GM12875 (cell line): ENCODE measurements around the gene DDX50.

Experiments
- H3K4me3 ChIP-seq: one replicate; pipeline ENCODE4 v1.5.1; 2011; ENCODE audit warnings: low read depth, low read length, control low read depth
- TF ChIP-seq, protein P1 (sequence below): IDR thresholded peaks from 2 replicates; pipeline ENCODE4 v1.5.1; 2011; ENCODE audit warnings: low read depth, mild to moderate bottlenecking, control low read depth, inconsistent platforms, low read length, moderate library complexity, borderline replicate concordance; ENCODE audit not compliant: insufficient read depth

DDX50 gene

DNA sequence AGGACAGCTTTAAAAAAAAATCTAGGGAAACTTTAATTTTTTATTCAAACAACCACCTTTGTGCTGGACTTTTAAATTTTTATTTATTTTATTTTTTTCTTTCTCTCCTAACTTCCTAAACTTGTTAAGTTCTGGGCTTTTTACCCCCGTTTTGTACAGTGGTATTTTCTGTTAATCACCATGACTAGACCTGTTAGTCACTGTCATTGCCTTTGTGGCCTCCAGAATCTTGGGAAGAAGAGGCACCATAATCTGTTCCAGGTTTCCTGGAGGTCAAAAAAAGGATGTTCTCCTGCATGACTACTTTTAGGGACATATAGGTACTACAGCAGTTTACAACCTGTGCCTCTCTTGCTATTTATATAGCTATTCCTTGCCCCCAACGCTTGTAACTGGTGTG, 31.1 kb upstream of the DDX50 start:
- TF ChIP-seq, protein P1, sequence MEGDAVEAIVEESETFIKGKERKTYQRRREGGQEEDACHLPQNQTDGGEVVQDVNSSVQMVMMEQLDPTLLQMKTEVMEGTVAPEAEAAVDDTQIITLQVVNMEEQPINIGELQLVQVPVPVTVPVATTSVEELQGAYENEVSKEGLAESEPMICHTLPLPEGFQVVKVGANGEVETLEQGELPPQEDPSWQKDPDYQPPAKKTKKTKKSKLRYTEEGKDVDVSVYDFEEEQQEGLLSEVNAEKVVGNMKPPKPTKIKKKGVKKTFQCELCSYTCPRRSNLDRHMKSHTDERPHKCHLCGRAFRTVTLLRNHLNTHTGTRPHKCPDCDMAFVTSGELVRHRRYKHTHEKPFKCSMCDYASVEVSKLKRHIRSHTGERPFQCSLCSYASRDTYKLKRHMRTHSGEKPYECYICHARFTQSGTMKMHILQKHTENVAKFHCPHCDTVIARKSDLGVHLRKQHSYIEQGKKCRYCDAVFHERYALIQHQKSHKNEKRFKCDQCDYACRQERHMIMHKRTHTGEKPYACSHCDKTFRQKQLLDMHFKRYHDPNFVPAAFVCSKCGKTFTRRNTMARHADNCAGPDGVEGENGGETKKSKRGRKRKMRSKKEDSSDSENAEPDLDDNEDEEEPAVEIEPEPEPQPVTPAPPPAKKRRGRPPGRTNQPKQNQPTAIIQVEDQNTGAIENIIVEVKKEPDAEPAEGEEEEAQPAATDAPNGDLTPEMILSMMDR, result no peak
- H3K4me3 ChIP-seq, result no peak overlapping the region

DNA sequence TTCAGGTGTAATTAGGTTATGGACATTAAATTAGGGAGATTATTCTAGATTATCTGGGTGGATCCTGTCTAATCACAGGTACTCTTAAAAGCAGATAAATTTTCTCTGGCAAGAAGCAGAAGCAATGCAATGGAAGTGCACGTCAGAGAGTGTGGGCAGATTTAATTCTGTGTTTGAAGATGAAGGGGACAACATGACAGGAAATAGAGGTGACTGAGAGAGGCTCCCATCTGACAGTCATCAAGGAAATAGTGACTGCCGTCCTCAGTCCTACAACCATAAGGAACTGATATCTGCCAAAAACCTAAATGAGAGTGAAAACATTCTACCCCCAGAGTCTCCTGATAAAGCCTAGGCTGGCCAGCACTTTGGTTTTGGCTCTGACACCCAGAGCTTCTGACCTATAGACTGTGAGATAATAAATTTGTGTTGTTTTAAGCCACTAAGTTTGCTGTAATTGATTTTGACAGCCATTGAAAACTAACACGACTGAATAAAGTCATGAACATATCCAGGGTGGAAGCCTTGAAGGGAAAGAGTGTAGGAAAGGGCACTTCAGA, 30.5 kb upstream of the DDX50 start:
- no peak overlapping the region for H3K4me3 ChIP-seq
- TF ChIP-seq, protein P1, result no peak

DNA sequence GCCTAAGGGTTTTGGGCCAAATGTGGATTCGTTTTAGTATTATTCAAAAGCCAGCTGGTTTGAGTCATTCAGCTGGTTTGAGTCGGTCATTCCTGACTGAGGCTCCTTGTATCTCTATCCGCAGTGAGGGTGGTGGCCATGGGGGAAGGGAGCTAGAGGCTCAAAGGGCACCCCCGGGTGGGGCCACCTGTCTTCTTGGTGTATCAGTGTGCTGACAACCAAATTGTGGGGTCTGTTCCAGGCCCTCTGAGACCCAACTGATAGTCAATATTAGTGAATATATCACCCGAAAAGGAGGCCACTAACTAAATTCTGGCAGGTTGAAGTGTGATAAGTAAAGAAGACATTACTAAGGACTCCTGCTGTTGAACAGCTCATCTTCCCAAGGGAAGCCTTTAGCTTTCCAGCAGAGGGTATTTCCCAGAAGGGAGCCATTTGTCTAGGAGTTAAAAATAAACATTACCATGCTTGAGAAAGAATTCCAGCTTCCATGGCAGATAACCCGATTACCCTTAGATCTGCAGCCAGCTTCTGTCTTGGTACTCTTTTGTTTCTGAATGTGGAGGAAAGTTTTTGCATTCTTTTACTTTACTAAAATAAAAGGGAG, 29.9 kb upstream of the DDX50 start:
- H3K4me3 ChIP-seq, result no peak overlapping the region

DNA sequence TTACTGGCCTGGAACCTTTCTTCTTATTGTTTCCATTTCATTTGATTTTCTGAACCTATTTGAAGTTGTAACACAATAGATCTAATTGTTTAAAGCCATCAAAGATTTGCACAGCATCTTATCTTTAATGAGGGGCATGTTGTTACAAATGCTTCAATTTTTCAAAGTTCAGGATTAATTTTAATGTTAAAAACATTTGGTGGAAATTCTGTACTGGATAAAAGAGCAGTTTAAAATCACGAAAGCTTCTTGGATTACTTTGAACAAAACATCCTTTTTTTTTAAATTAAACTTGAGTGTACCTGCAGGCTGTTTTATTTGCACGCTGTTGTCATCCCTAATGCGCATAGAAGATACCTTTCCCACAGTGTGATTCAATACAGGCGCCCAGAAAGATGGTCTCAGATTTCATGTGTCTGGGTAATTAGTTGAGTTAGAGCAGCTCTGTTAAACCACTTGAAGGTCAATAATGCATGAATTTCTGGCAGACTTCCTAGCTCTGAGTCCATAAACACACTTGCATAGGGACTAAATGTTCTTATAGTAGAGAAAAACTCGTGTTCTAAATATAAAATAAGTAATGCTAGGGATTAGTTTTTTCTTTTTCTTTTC, 29.3 kb upstream of the DDX50 start:
- no peak overlapping the region for H3K4me3 ChIP-seq
- TF ChIP-seq, protein P1, result no peak

More for the DNA sequence above, 29.9 kb upstream of the DDX50 start:
- TF ChIP-seq, protein P1, result no peak

DNA sequence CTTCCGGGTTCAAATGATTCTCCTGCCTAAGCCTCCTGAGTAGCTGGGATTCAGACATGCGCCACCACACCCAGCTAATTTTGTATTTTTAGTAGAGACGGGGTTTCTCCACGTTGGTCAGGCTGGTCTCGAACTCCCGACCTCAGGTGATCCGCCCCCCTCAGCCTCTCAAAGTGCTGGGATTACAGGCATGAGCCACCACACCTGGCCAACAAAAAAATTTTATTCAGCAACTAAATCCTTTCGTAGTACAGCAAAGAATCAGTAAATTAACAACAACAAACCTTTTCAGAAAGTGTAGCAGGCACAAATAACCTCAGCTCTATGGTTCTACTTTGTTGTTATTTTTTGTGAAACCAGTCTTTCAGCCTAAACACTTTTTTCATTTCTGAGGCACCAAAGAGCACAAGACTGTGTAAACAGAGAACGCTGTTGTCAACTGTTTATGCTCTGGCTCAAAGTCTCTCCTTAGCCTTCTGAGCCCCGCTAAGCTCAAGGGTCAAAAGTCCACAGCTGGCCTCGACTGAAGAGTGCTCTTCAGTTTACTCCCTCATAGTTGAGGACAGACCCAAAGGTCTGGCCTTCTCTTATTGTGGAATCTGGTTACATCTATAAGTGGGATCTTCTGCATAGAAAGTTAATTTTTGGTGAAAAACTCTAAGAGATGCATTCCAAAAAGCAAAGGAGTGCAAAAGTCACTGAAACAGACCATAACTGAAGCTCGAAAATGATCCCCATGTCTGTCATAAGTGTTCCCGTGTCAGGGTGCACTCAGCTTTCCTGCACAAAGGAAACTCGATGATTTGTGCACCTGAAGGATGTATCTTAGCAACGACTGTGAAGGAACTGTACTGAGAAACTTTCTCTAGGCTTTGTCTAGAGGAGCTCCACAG, 24.6 kb upstream of the DDX50 start:
- TF ChIP-seq, protein P1, result no peak
- no peak overlapping the region for H3K4me3 ChIP-seq

DNA sequence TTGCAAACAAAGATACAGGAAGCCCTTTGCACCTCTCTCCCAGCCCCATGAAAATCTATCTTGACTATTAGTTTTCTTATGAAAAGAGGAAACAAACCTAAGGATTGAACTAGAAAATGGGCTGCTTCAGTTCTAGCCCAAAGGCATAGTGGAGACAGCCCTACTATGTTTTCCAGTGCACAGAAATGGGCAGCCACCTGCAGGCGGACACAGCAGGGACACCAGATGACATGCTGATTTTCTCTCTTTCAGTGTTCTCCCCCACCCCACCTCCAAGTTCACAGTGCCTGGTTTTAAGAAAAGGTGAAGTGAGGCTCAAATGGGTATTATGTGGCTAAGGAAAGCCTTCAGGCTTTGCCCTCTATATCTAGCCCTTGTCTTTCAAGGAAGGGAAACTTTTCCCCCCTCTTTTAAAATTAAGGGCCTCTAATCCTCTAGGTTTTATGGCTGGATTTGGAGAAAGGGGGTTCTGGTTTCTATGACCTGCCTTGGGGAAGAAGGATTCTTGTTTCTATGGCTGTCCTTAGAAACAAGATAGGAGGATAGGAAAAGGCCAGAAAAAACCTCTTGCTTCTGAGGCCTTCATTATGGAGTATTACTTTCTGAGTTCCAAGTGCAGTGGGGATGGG, 23.5 kb upstream of the DDX50 start:
- TF ChIP-seq, protein P1, result no peak
- no peak overlapping the region for H3K4me3 ChIP-seq
